Jurkat, Clone E6-1 (cell line): ENCODE measurements around the gene SDCCAG8.

Experiments used
- DNase-seq: peaks from one replicate; pipeline ENCODE4 v3.0.0-alpha.2; 2011; ENCODE audit warnings: low read depth, low spot score
- H3K4me3 ChIP-seq: 2 replicates; pipeline ENCODE4 v1.5.1; 2011; ENCODE audit warnings: mild to moderate bottlenecking, low read length, control low read depth, moderate library complexity

The SDCCAG8 gene

GRCh38 chr1:243543501-243543900 lies 287.7 kb downstream of the SDCCAG8 start:
- DNase-seq, result no peak
- no peak overlapping the region for H3K4me3 ChIP-seq

- DNase-seq, result no peak
- H3K4me3 ChIP-seq, result no peak overlapping the region
These were observed 290.6 kb downstream of the SDCCAG8 start for GRCh38 chr1:243546457-243546856.

- no peak overlapping the region for H3K4me3 ChIP-seq
- DNase-seq, result no peak
These were observed 292.1 kb downstream of the SDCCAG8 start for GRCh38 chr1:243547891-243548290.

- no peak overlapping the region for H3K4me3 ChIP-seq
- DNase-seq, result no peak
These were observed 292.7 kb downstream of the SDCCAG8 start for GRCh38 chr1:243548516-243548915.

GRCh38 chr1:243549108-243549507 lies 293.3 kb downstream of the SDCCAG8 start:
- H3K4me3 ChIP-seq, result no peak overlapping the region
- no peak for DNase-seq
